GM18951 (cell line): ENCODE measurements around the gene HPSE2.

ENCODE experiments used
- POLR2A ChIP-seq: IDR thresholded peaks from 4 replicates; pipeline ENCODE4 v1.6.1; 2011; ENCODE audit warnings: mild to moderate bottlenecking; ENCODE audit not compliant: insufficient read length, insufficient read depth; ENCODE audit errors: extremely low read depth
- in situ Hi-C: fragments of 300-500 bp; cut with MboI; formaldehyde crosslinking; loops from one replicate; pipeline ENCODE4 v1.12.0; 2022; ENCODE audit warnings: low sequenced_read_pairs, mixed read lengths, inconsistent platforms; ENCODE audit not compliant: unreplicated experiment

Gene HPSE2

DNA sequence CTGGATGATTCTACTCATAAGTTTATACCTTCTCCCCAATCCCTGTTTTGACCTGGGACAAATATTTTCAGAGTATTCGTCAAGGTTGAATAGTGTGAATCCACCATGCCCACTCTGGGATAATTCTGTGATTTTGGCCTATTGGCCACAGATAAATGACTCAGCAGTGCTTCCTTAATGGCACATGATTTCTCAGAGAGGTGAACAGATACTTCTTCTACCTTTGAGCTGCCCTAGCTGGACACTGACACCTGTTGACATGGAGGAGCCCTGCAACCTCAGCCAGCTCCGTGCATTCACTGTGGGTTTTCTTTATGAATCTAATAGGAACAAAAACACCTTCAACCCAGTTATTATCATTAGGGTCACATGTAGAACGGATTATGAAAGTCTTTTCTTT, 748.0 kb downstream of the HPSE2 start:
- in situ Hi-C loops: no loop called here
- no peak for TF ChIP-seq POLR2A

DNA sequence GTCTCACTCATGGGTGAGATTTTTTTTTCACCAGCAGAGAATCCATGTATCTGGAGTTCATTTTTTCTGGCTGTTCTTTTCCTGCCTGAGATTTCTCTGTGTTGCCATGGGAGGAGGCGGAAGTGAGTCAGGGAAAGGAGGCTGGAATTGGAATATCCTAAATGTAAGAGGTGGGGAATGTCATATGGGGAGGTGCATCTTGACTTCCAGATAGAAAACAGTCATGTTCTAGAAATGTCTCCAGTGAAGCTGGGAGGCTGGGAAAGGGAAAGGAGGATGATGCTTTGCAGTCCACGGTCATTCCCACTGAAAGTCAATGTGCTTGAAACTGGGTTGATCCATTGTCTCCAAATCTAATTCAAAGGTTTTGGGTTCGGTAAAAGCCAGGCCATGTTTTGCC, 749.2 kb downstream of the HPSE2 start:
- no peak for TF ChIP-seq POLR2A
- in situ Hi-C loops: no loop called here

DNA sequence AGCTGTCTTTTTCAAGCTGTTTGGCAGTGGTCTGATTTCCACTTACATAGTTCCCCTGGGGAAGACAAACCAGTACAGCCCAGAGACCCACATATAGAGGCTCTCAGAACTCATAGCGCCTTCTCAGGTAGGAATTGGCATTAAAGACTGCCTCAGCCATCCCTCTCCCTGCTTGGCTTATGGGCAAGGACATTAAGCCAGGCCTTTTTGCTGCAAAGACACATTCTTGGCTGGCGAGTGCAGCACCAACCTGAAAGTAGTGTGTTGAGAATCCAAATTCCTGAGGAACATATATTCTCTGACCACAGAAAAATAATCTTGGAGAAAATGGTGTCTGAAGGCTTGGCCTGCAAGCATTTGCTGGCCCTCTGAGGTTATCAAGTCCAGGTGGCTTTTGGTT, 749.7 kb downstream of the HPSE2 start:
- TF ChIP-seq POLR2A: no peak
- in situ Hi-C loops: no loop called here

DNA sequence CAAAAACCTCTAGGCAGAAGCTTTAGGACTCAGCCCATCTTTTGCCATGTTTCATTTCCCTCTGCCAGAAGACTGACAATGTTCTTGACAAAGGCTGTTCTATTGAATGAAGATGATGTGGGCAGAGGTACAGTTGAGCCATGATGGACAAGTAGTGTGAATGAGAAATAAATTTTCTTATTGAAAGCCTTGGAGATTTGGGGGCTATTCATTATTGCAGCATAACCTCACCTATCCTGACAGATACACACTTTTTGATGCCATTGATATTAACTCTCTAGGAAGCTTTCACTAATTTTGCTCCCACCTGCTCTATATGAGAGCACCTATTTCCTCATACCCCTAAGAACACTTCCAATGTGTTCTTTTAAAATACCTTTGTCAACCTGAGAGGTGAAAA, 752.0 kb downstream of the HPSE2 start:
- TF ChIP-seq POLR2A: no peak
- in situ Hi-C loops: no loop called here

DNA sequence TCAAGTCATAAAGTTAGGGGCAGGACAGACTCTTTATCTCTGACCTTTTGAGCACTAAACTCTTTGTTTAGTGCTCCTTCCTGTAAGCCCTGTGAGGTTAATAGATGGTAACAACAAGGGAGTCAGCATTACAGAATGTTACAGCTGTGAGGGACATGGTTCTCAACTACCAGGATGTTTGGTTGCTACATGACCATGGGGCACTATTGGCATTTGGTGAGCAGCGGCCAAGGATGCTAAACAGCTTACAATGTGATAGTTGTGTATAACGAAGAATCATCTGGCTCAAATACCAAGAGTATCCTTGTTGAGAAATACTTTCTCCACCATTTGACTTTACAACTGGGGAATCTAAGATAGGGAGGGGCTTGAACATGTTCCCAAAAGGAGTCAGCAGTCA, 753.6 kb downstream of the HPSE2 start:
- TF ChIP-seq POLR2A: no peak
- in situ Hi-C loops: no loop called here

DNA sequence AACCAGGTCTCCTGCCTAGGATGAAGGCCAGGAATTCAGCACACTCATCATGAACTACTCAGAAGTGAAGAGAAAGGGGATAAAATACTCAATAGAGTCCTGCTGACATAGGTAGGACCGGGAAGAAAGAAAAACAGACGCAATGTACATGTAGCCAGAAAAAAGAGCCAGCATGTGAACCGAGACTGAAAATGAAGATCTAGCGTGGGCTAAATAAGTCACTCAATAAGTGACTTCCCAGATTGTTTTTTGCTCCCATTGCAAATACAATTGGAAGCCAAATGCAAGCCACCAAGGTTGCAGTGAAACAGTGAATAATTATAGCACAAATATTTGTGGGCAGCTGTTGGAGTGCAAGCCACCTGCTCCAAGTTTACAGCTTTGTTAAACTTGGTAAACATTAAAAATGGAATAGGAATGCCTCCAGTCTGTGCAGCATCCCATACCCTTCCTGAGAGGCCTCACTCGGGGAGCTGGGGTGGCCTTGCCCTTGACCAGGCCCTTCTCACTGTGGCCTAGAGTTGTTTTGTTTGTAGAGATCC, 754.2 kb downstream of the HPSE2 start:
- in situ Hi-C loops: no loop called here
- TF ChIP-seq POLR2A: no peak

DNA sequence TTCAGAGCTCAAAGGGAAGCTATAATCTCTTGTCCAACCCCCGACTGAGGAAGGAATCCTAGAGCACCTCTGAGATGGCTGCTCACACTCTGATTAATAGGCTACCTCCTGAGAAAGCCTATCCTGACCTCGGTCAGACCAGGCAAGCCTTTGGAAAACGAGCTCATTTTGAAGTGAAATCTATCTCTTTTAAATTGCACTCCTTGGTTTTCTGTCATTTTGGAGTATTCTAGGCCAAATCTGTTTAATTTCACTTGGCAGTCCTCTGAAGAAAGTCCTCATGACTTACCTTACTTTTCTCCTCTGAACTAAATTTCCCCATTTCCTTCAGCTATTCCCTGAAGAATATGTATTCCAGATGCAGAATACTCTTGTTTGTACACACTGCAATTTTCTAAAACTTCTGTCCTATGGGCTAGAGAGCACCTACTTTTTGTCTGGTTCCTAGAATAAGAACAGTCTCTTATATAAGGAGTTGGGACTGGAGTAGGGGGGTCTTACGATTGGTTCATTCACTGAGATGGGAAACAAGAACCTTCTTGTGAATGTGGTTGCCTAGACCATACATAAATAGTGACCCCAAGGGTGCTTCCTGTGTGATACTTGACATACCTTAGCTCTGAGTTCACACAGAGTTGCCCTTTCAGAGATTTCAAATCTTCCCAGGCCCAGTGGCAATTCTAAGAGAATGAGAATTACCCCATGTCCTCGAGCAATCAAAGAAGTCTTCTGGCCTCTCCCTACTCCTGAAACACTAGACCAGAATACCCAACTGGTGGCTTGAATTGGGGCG, 757.0 kb downstream of the HPSE2 start:
- in situ Hi-C loops: no loop called here
- no peak for TF ChIP-seq POLR2A

DNA sequence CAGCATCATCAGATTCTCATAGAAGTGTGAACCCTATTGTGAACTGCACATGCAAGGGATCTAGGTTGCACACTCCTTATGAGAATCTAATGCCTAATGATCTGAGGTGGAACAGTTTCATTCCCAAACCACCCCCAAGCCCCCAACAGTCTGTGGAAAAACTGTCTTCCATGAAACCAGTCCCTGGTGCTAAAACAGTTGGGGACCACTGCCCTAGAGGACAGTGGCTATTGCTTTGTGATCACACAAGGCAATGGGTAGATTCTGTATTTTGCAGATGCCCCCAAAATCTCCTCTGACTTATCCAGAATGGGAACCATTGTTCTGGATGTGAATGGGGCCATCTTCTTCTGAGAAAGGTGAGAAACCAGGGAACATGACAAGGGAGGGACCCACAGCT, 757.8 kb downstream of the HPSE2 start:
- no peak for TF ChIP-seq POLR2A
- in situ Hi-C loops: no loop called here

DNA sequence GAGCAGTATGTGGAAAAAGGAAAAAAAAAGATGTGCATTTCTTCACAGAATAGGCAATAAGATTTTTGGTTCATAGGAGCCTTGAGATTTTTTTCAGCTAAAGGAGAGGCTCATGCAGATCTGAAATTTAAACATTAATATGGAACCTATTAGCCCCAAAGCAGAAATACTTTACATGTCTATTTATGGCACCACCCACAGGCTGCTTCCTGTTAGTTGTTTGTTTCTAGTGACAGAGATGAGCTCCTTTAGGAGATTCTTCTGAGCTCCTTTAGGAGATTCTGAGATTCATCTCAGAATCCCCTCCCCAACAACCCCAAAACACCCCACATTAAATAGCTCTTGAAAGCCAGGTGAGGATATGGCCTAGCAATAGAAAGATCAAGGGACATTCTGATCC, 761.0 kb downstream of the HPSE2 start:
- in situ Hi-C loops: loop anchor here (25.0 kb wide), 1 partner anchor 763 kb away; the partner anchor contains the start of gene HPSE2
- no peak for TF ChIP-seq POLR2A

DNA sequence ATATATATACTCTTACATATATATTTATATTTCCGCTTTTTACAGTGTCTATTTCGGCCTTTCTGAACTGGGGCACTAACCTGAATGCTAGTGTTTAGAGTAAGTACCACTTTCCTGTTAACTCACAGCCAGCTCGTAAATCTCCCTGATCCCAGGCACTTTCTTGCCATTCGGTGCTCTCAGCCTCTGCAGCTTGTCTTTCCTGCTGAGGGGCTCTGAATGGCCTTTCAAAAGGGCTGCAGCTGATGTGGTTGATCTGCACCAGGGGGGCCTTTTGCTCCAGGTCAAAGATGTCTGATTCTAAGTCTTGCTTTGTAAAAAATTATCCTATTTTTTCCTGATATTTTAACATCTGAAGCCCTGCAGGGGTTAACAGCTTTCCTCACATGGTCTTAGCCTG, 763.5 kb downstream of the HPSE2 start:
- TF ChIP-seq POLR2A: no peak
- in situ Hi-C loops: loop anchor here (25.0 kb wide), 1 partner anchor 765 kb away; the partner anchor contains the start of gene HPSE2

DNA sequence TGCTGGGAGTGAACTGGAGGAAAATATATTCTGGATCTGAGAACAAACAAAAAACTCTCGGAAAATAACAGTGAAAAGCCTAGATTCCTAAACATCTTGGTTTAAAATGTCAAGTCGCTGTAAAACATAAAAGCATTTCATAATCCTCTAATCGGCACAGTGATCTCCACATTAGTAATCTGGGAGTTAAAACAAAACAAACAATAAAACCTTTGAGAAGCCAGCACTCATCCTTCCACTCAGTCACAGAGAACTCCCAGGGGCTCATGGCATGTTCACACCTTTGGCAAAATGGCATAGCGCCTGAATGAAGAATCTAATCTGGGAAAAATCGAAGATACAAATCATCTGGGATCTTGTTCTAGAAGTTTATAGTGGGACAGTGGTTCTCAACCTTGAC, 764.8 kb downstream of the HPSE2 start:
- TF ChIP-seq POLR2A: no peak
- in situ Hi-C loops: loop anchor here (25.0 kb wide), 1 partner anchor 766 kb away; the partner anchor contains the start of gene HPSE2

DNA sequence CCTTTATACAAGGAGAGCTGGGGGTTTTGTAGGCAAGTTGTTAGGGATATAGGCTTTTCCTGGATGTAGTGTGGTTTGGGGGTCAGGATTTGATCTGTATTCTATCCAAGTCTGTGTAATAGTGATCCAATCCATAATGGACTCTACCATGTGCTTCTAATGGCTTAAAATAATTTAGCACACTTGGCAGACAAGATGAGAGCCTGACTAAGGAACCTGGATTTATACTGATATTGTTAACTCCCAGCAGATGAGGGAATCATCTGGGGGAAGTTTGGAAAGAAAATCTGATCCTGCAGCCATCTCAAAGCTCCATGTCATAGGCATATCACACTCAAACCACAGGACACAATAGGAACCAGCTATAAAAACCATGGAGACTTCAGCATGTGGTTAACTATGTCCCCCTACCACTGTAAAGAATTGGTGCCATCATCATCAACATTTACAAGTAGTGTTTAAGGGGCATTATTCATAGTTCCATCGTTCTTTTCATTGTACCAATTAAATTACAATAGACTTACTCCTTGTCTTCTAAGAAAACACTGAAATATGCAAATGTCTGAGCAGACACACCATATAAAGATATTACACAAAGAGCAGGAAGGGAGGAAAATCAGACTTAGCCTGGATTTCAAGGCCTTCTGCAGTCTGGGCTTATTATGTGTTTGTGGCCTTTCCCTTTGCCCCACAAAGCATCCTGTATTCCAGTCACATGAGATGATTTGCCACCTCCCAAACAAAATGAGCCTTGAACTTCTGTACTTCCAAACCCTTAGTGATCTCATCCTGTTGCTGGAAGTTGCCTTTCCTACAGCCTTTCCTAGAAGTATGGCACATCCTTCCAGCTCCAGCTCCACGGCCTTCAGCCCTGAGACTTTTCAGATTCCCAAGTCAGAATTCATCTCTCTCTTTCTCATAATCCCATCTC, 766.4 kb downstream of the HPSE2 start:
- TF ChIP-seq POLR2A: no peak
- in situ Hi-C loops: loop anchor here (10.0 to 25.0 kb wide), 2 partner anchors 196 to 768 kb away; partner anchors contain the start of gene HPSE2

DNA sequence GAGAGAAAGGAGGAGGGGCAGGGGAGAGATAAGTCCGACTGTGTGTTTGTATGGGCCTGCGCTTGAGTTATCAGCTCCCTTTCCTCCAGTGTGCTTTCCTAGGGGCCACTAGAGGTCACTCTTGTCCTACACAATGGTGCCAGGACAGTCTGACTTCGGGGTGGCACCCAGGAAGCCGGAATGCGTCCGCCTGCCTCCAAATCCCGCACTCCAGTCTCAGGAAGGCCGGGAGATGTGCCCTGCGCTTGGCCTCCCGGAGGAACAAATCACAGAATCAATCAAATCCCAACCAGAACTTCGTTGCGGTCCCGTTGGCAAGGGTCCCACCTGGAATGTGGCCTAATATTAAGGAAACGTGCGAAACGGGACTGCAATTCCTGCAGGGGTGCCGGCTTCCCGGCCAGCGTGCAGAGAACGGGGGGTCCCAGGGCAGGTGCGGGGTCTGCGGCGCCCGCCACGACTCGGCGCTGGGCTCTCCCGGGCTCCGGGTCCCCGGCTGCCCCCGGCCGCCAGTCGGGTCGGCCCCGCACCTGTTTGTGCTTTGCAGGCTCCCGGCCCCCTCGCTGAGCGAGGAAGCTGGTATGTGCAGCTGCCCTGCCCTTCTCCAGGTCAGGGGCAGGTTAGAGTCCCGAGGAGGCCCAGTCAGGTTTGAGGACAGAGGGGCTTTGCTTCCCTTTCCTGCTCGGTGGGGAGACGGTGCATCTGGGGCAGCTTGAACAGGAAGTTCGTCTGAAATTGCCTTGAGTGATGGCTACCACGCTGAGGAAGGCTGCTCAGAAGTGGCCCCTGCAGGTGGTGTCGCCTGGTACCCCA, 767.9 kb downstream of the HPSE2 start:
- in situ Hi-C loops: loop anchor here (10.0 to 25.0 kb wide), 2 partner anchors 197 to 770 kb away; partner anchors contain the start of gene HPSE2

More for the DNA sequence above, 767.9 kb downstream of the HPSE2 start:
- TF ChIP-seq POLR2A: no peak
